ENCODE data around the gene REST.

GRCh38 chr4:56941403-56941802, 33.7 kb downstream of the REST start:
- TF ChIP-seq POLR2AphosphoS5 (IDR thresholded peaks at IDR 0.05; ENCODE audit: borderline replicate concordance, low read depth, low read length) = no peak
- no peak for TF ChIP-seq EZH2 (IDR thresholded peaks at IDR 0.05)
- TF ChIP-seq FOXP2 (optimal IDR thresholded peaks at IDR 0.05; ENCODE audit: control extremely low read depth, extremely low read length, insufficient read depth) = no peak
